ENCODE results near the gene KLK6.

Gene KLK6
- long read RNA-seq, donor 1, transcript KLK6-202 (6 exons, 1,708 nt) = major isoform, 22 of 28 reads
- long read RNA-seq, donor 1, partial matches to known transcripts = 5 of 28 reads
- long read RNA-seq, donor 1, other reads (novel, unspliced or antisense) = 0 of 28 reads
- long read RNA-seq, donor 2, transcript KLK6-202 (6 exons, 1,708 nt) = major isoform, 14 of 32 reads
- long read RNA-seq, donor 2, partial matches to known transcripts = 17 of 32 reads
- long read RNA-seq, donor 2, other reads (novel, unspliced or antisense) = 0 of 32 reads
- long read RNA-seq, donor 3, transcript KLK6-202 (6 exons, 1,708 nt) = major isoform, 11 of 16 reads
- long read RNA-seq, donor 3, partial matches to known transcripts = 5 of 16 reads
- long read RNA-seq, donor 3, other reads (novel, unspliced or antisense) = 0 of 16 reads
- long read RNA-seq, donor 4, transcript KLK6-202 (6 exons, 1,708 nt) = major isoform, 17 of 25 reads
- long read RNA-seq, donor 4, partial matches to known transcripts = 6 of 25 reads
- long read RNA-seq, donor 4, other reads (novel, unspliced or antisense) = 0 of 25 reads
- long read RNA-seq, donor 5, transcript KLK6-202 (6 exons, 1,708 nt) = major isoform, 19 of 29 reads
- long read RNA-seq, donor 5, partial matches to known transcripts = 7 of 29 reads
- long read RNA-seq, donor 5, other reads (novel, unspliced or antisense) = 0 of 29 reads
- long read RNA-seq, donor 6, transcript KLK6-202 (6 exons, 1,708 nt) = major isoform, 15 of 16 reads
- long read RNA-seq, donor 6, partial matches to known transcripts = 0 of 16 reads
- long read RNA-seq, donor 6, other reads (novel, unspliced or antisense) = 0 of 16 reads
- long read RNA-seq, donor 7, transcript KLK6-202 (6 exons, 1,708 nt) = major isoform, 13 of 27 reads
- long read RNA-seq, donor 7, partial matches to known transcripts = 13 of 27 reads
- long read RNA-seq, donor 7, other reads (novel, unspliced or antisense) = 0 of 27 reads
- long read RNA-seq, donor 8, transcript KLK6-202 (6 exons, 1,708 nt) = major isoform, 21 of 29 reads
- long read RNA-seq, donor 8, partial matches to known transcripts = 6 of 29 reads
- long read RNA-seq, donor 8, other reads (novel, unspliced or antisense) = 0 of 29 reads

- peak; percentile 47 for DNase-seq
These were observed at the start of gene KLK6 for GRCh38 chr19:50969413-50969760. KLK6 (minus strand) TSS chr19:50969591; CDS start chr19:50968104, 1,487 bp downstream.

GRCh38 chr19:51018745-51019543 is 49.6 kb upstream of the KLK6 start:
- peak; percentile 53 for DNase-seq

GRCh38 chr19:51016798-51017683 is 47.6 kb upstream of the KLK6 start:
- DNase-seq = peak; percentile 81

GRCh38 chr19:51015691-51016267 is 46.4 kb upstream of the KLK6 start:
- DNase-seq = no peak

- no peak for DNase-seq
These were observed 44.9 kb upstream of the KLK6 start for GRCh38 chr19:51014242-51014641.

GRCh38 chr19:51012661-51013190 is 43.3 kb upstream of the KLK6 start:
- no peak for DNase-seq

GRCh38 chr19:51010066-51010795 is 40.8 kb upstream of the KLK6 start:
- no peak for DNase-seq

- no peak for DNase-seq
These were observed 39.9 kb upstream of the KLK6 start for GRCh38 chr19:51009061-51009891.

GRCh38 chr19:51007488-51007887 is 38.1 kb upstream of the KLK6 start:
- DNase-seq = no peak

GRCh38 chr19:51006406-51006805 is 37.0 kb upstream of the KLK6 start:
- DNase-seq = no peak

GRCh38 chr19:51005248-51005647 is 35.9 kb upstream of the KLK6 start:
- no peak for DNase-seq

GRCh38 chr19:51003316-51003715 is 33.9 kb upstream of the KLK6 start:
- DNase-seq = no peak

GRCh38 chr19:51002542-51003311 is 33.3 kb upstream of the KLK6 start:
- no peak for DNase-seq

- peak; percentile 50 for DNase-seq
These were observed 32.7 kb upstream of the KLK6 start for GRCh38 chr19:51002089-51002532.

- peak; percentile 35 for DNase-seq
These were observed 32.1 kb upstream of the KLK6 start, which contains the start of gene KLK8 for GRCh38 chr19:51001515-51001914. KLK8 (minus strand) TSS chr19:51001604; CDS start chr19:51001167, 437 bp downstream.

- DNase-seq = no peak
These were observed 31.6 kb upstream of the KLK6 start for GRCh38 chr19:51000981-51001380.

- DNase-seq = no peak
These were observed 31.0 kb upstream of the KLK6 start for GRCh38 chr19:51000426-51000825.

GRCh38 chr19:50998686-50999085 is 29.3 kb upstream of the KLK6 start:
- DNase-seq = no peak
